HepG2 (cell line): ENCODE results near the gene EFCAB8. TPM values are rescaled to one million over a fixed set of nuclear protein-coding genes. Genes with fewer than 3 reads are reported as not detected.
A peak's percentile ranks its signal among the peaks of the same experiment; 100 is the strongest.

Experiments used
- FLYWCH1 ChIP-seq: sonication (generic); formaldehyde crosslinking; IDR thresholded peaks from 2 replicates; pipeline ENCODE4 v1.8.1; 2023; ENCODE audit warnings: mild to moderate bottlenecking, missing genetic modification reagents
- FOXK2 ChIP-seq: fragments of 450-650 bp; IDR thresholded peaks from 2 replicates; pipeline ENCODE4 v1.6.1; 2016
- GLI4 ChIP-seq: sonication (generic); formaldehyde crosslinking; IDR thresholded peaks from 2 replicates; pipeline ENCODE4 v1.5.1; 2020; ENCODE audit warnings: missing genetic modification reagents, mild to moderate bottlenecking, moderate library complexity, borderline replicate concordance
- HNRNPLL ChIP-seq: fragments of 200-400 bp; formaldehyde crosslinking; IDR thresholded peaks from 2 replicates; pipeline ENCODE4 v1.6.1; 2017; ENCODE audit warnings: mild to moderate bottlenecking, low read depth, low read length; ENCODE audit not compliant: poor library complexity, severe bottlenecking
- KAT7 ChIP-seq: IDR thresholded peaks from 2 replicates; pipeline ENCODE4 v1.6.1; 2018; ENCODE audit warnings: borderline replicate concordance, missing compliant biosample characterization
- NCOA2 ChIP-seq: sonication (generic); formaldehyde crosslinking; IDR thresholded peaks from 2 replicates; pipeline ENCODE4 v1.8.0; 2022; ENCODE audit warnings: inconsistent platforms
- NKX3-1 ChIP-seq: sonication (generic); formaldehyde crosslinking; IDR thresholded peaks from 2 replicates; pipeline ENCODE4 v1.5.0; 2020; ENCODE audit warnings: missing genetic modification reagents
- NRL ChIP-seq: sonication (generic); formaldehyde crosslinking; IDR thresholded peaks from 2 replicates; pipeline ENCODE4 v1.5.0; 2020; ENCODE audit warnings: missing genetic modification reagents, mild to moderate bottlenecking, moderate library complexity, borderline replicate concordance
- PHF21A ChIP-seq: sonication (generic); formaldehyde crosslinking; IDR thresholded peaks from 2 replicates; pipeline ENCODE4 v1.5.0; 2020; ENCODE audit warnings: mild to moderate bottlenecking, missing genetic modification reagents
- PHF5A ChIP-seq: IDR thresholded peaks from one replicate; pipeline ENCODE4 v1.6.1; 2018; ENCODE audit warnings: low read depth, missing genetic modification reagents; ENCODE audit not compliant: unreplicated experiment
- SP5 ChIP-seq: IDR thresholded peaks from 2 replicates; pipeline ENCODE4 v1.6.1; 2016; ENCODE audit warnings: low read depth, borderline replicate concordance
- SYNCRIP ChIP-seq: fragments of 200-400 bp; formaldehyde crosslinking; IDR thresholded peaks from 2 replicates; pipeline ENCODE4 v1.6.1; 2018; ENCODE audit warnings: mild to moderate bottlenecking, low read depth, low read length; ENCODE audit not compliant: insufficient read depth
- YY1 ChIP-seq: IDR thresholded peaks from 2 replicates; pipeline ENCODE4 v1.6.1; 2011; ENCODE audit warnings: low read length, low read depth, moderate library complexity, mild to moderate bottlenecking; ENCODE audit not compliant: insufficient read depth, insufficient replicate concordance
- ZBTB7B ChIP-seq: sonication (generic); formaldehyde crosslinking; IDR thresholded peaks from 2 replicates; pipeline ENCODE4 v1.4.0; 2020; ENCODE audit warnings: missing genetic modification reagents
- ZFP36L1 ChIP-seq: sonication (generic); formaldehyde crosslinking; IDR thresholded peaks from 2 replicates; pipeline ENCODE4 v1.8.0; 2022; ENCODE audit warnings: mild to moderate bottlenecking, missing genetic modification reagents, moderate library complexity
- ZFP82 ChIP-seq: sonication (generic); formaldehyde crosslinking; IDR thresholded peaks from 2 replicates; pipeline ENCODE4 v1.5.1; 2020; ENCODE audit warnings: mild to moderate bottlenecking, missing genetic modification reagents, borderline replicate concordance
- ZNF143 ChIP-seq: sonication (generic); formaldehyde crosslinking; IDR thresholded peaks from 2 replicates; pipeline ENCODE4 v1.4.0; 2020; ENCODE audit warnings: missing genetic modification reagents
- ZNF333 ChIP-seq: sonication (generic); formaldehyde crosslinking; IDR thresholded peaks from 2 replicates; pipeline ENCODE4 v1.4.0; 2020; ENCODE audit warnings: mild to moderate bottlenecking, missing genetic modification reagents, borderline replicate concordance
- ZNF33A ChIP-seq: sonication (generic); formaldehyde crosslinking; IDR thresholded peaks from 2 replicates; pipeline ENCODE4 v1.5.1; 2020; ENCODE audit warnings: missing genetic modification reagents, mild to moderate bottlenecking, moderate library complexity, borderline replicate concordance
- ZNF589 ChIP-seq: sonication (generic); formaldehyde crosslinking; conservative IDR thresholded peaks from 2 replicates; pipeline ENCODE4 v1.8.0; 2022; ENCODE audit warnings: mild to moderate bottlenecking, moderate library complexity, missing genetic modification reagents
- ZNF614 ChIP-seq: IDR thresholded peaks from 2 replicates; pipeline ENCODE4 v1.6.1; 2018; ENCODE audit warnings: missing biosample characterization, missing genetic modification reagents, inconsistent platforms, borderline replicate concordance
- ZNF629 ChIP-seq: sonication (generic); formaldehyde crosslinking; conservative IDR thresholded peaks from 2 replicates; pipeline ENCODE4 v1.5.0; 2020; ENCODE audit warnings: missing genetic modification reagents
- polyA plus RNA-seq, 8 experiments: library from polyadenylated mRNA; depleted of rRNA in 3 of 8; stranded (reverse) in 7 of 8; unstranded in 1 of 8; fragments of >200 nt; fragmentation: Illumina TruSeq in 4 of 8; extraction: Trizol in 4 of 8; gene quantifications; 2 replicates each; pipeline versions ENCODE4 v1.2.1 to v1.2.3, GENCODE V29; 2011 to 2016; ENCODE audit warnings: low read depth in 4 of 8, missing spikeins in 1 of 8, mixed read lengths in 1 of 8; ENCODE audit not compliant: insufficient read depth in 1 of 8
- total RNA-seq, 5 experiments: library from RNA; depleted of rRNA; stranded (reverse); fragments of >200 nt; fragmentation: Illumina TruSeq; extraction: Trizol; gene quantifications; 2 replicates each; pipeline ENCODE4 v1.2.3, GENCODE V29; 2016; ENCODE audit warnings: low read depth in 1 of 5
- TF ChIP-seq, protein P1 (sequence below): sonication (generic); formaldehyde crosslinking; IDR thresholded peaks from 2 replicates; pipeline ENCODE4 v1.9.0; 2022; ENCODE audit warnings: missing genetic modification reagents, mild to moderate bottlenecking, borderline replicate concordance
- TF ChIP-seq, protein P2 (sequence below): sonication (generic); formaldehyde crosslinking; IDR thresholded peaks from 2 replicates; pipeline ENCODE4 v1.5.0; 2020; ENCODE audit warnings: mild to moderate bottlenecking, missing genetic modification reagents, borderline replicate concordance
- TF ChIP-seq, protein P3 (sequence below): IDR thresholded peaks from 2 replicates; pipeline ENCODE4 v1.6.1; 2018; ENCODE audit warnings: missing genetic modification reagents, mild to moderate bottlenecking, missing compliant biosample characterization

EFCAB8 gene
- total and polyA plus RNA-seq, 2 of the 13 experiments (the other 11 are each of a cell fraction or from before 2014, with no cell fraction given), result 0.15 to 0.22 TPM

DNA sequence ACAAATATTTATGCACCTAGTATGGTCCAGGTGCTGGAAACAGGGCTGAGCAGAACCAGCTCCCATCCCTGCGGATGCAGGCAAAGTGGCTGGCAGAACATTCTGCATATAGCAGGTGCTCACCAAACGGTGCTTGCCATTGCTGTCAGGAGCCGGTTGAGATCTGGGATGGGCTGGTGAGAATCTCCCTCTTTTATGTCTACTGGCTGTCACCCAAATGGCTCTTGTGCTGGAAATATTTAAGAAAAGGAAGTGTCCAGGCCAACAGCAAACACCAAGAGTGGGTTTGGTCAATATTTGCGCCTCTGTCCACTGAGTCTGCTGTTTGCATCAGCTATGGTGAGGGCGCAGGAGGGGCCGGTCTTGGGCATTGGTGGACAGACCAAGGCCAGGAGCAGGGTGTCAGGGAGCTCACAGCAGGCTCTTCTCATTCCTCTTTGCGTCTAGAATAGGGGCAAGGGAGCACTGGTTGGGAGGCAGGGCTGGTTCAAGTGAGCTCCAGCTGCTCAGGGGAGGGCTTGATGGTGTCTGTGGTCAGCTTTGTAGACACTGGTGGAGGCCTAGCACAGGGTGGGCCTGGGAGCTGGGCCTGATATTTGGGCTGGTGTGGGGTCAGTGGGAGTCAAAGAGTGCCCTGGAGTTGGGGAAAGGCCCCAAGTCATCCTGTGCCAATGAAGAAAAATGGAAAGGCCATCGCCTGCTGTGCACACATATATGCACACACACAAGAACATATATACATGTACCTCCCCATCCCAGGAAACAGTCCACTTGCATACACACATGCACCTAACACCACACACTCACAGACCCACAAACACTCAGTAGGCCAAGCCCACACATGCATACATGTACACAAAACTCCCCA is 147.4 kb downstream of the EFCAB8 start (continued):
- TF ChIP-seq ZNF629, result peak; percentile 50; the same call in 1 of the 2 replicates
- TF ChIP-seq PHF5A, result peak; percentile 84
- TF ChIP-seq ZNF589 (CRISPR knock-in tag), result 0 out of 2 replicates have a peak, but pooled peaks have one; percentile 80
- TF ChIP-seq SP5 (CRISPR knock-in tag), result peak; percentile 92
- TF ChIP-seq ZNF333 (CRISPR knock-in tag), result no peak; the same call in 1 of the 2 replicates
- TF ChIP-seq GLI4 (CRISPR knock-in tag), result peak; percentile 75; the same call in 1 of the 2 replicates
- peak; percentile 90 for TF ChIP-seq KAT7 (CRISPR knock-in tag)
- TF ChIP-seq ZBTB7B (CRISPR knock-in tag), result peak; percentile 99
- TF ChIP-seq, protein P1, sequence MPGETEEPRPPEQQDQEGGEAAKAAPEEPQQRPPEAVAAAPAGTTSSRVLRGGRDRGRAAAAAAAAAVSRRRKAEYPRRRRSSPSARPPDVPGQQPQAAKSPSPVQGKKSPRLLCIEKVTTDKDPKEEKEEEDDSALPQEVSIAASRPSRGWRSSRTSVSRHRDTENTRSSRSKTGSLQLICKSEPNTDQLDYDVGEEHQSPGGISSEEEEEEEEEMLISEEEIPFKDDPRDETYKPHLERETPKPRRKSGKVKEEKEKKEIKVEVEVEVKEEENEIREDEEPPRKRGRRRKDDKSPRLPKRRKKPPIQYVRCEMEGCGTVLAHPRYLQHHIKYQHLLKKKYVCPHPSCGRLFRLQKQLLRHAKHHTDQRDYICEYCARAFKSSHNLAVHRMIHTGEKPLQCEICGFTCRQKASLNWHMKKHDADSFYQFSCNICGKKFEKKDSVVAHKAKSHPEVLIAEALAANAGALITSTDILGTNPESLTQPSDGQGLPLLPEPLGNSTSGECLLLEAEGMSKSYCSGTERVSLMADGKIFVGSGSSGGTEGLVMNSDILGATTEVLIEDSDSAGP (CRISPR knock-in tag), result peak; percentile 84
- TF ChIP-seq FOXK2, result no peak
- TF ChIP-seq NRL (CRISPR knock-in tag), result peak; percentile 95
- TF ChIP-seq FLYWCH1 (CRISPR knock-in tag), result no peak
- TF ChIP-seq ZNF143, result 0 out of 2 replicates have a peak, but pooled peaks have one; percentile 19
- no peak for TF ChIP-seq NKX3-1 (CRISPR knock-in tag)
- TF ChIP-seq, protein P2, sequence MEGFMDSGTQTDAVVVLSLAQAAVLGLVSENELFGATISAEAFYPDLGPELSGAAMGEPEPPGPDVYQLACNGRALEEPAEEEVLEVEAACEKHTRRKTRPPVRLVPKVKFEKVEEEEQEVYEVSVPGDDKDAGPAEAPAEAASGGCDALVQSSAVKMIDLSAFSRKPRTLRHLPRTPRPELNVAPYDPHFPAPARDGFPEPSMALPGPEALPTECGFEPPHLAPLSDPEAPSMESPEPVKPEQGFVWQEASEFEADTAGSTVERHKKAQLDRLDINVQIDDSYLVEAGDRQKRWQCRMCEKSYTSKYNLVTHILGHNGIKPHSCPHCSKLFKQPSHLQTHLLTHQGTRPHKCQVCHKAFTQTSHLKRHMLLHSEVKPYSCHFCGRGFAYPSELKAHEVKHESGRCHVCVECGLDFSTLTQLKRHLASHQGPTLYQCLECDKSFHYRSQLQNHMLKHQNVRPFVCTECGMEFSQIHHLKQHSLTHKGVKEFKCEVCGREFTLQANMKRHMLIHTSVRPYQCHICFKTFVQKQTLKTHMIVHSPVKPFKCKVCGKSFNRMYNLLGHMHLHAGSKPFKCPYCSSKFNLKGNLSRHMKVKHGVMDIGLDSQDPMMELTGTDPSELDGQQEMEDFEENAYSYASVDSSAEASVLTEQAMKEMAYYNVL (CRISPR knock-in tag), result peak; percentile 52; the same call in 1 of the 2 replicates
- peak; percentile 99 for TF ChIP-seq PHF21A
- TF ChIP-seq ZFP36L1 (CRISPR knock-in tag), result peak; percentile 66
- TF ChIP-seq ZFP82 (CRISPR knock-in tag), result no peak
- TF ChIP-seq, protein P3, sequence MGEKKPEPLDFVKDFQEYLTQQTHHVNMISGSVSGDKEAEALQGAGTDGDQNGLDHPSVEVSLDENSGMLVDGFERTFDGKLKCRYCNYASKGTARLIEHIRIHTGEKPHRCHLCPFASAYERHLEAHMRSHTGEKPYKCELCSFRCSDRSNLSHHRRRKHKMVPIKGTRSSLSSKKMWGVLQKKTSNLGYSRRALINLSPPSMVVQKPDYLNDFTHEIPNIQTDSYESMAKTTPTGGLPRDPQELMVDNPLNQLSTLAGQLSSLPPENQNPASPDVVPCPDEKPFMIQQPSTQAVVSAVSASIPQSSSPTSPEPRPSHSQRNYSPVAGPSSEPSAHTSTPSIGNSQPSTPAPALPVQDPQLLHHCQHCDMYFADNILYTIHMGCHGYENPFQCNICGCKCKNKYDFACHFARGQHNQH (CRISPR knock-in tag), result peak; percentile 99
- TF ChIP-seq ZNF33A (CRISPR knock-in tag), result no peak
- TF ChIP-seq SYNCRIP, result no peak
- TF ChIP-seq HNRNPLL, result peak; percentile 42
- peak; percentile 97 for TF ChIP-seq ZNF614 (CRISPR knock-in tag)
- peak; percentile 98 for TF ChIP-seq NCOA2
- peak; percentile 72 for TF ChIP-seq YY1
